ENCODE measurements around the gene COQ4. TPM values are rescaled to one million over a fixed set of nuclear protein-coding genes. Genes with fewer than 3 reads are reported as not detected.
"Not testable (repeated sequence)": the region's sequence is repeated elsewhere in the genome, so short reads cannot be mapped to it uniquely, and the experiment has no call there.

COQ4 gene
- total RNA-seq, 1 experiment from 2014 or later = 28.3 TPM

GRCh38 chr9:128325629-128326028 is 3.0 kb downstream of the COQ4 start:
- H3K27ac ChIP-seq (ENCODE audit: low read length) = no peak overlapping the region
- no peak for DNase-seq

GRCh38 chr9:128333451-128333869 is 10.8 kb downstream of the COQ4 start:
- Histone ChIP-seq H4K20me1 (ENCODE audit: insufficient read depth, low read depth, low read length) (no peaks in the 10 kb centered on the region), H3K27me3 (ENCODE audit: low read length) (no peaks in the 10 kb centered on the region), H3K4me2 (ENCODE audit: low read depth, low read length, poor library complexity, severe bottlenecking) (peak overlapping the region; percentile 43), H3K4me3 (ENCODE audit: low read length) (no peak overlapping the region), H3K79me2 (ENCODE audit: low read length) (no peaks in the 10 kb centered on the region), H3K9me2 (replicated peaks; ENCODE audit: insufficient read depth, low read length) (no peaks in the 10 kb centered on the region), H3K9me3 (ENCODE audit: low read length) (no peaks in the 10 kb centered on the region), H3K9ac (ENCODE audit: low read length) (no peak overlapping the region), H3K4me1 (ENCODE audit: low read length) (peaks cover 20% of the 10 kb centered on the region), H3K36me3 (ENCODE audit: insufficient read depth, low read length) (no peaks in the 10 kb centered on the region), H3K27ac (ENCODE audit: low read length) (no peak overlapping the region; the same call in 1 of the 2 replicates), H2AFZ (ENCODE audit: low read length) (no peak overlapping the region)
- peak; percentile 58 for DNase-seq

More at GRCh38 chr9:128325629-128326028, 3.0 kb downstream of the COQ4 start:
- H3K9me2 ChIP-seq (replicated peaks; ENCODE audit: insufficient read depth, low read length) = no peaks in the 10 kb centered on the region
- no peaks in the 10 kb centered on the region for H4K20me1 ChIP-seq (ENCODE audit: insufficient read depth, low read depth, low read length)
- H3K79me2 ChIP-seq (ENCODE audit: low read length) = peaks cover 43% of the 10 kb centered on the region
- H3K4me2 ChIP-seq (ENCODE audit: low read depth, low read length, poor library complexity, severe bottlenecking) = no peak overlapping the region
- H3K9me3 ChIP-seq (ENCODE audit: low read length) = no peaks in the 10 kb centered on the region
- no peak overlapping the region for H3K4me3 ChIP-seq (ENCODE audit: low read length)
- no peak overlapping the region for H2AFZ ChIP-seq (ENCODE audit: low read length)
- H3K9ac ChIP-seq (ENCODE audit: low read length) = no peak overlapping the region
- H3K36me3 ChIP-seq (ENCODE audit: insufficient read depth, low read length) = peaks cover 2% of the 10 kb centered on the region; the same call in 1 of the 2 replicates
- H3K4me1 ChIP-seq (ENCODE audit: low read length) = peaks cover 21% of the 10 kb centered on the region
- H3K27me3 ChIP-seq (ENCODE audit: low read length) = no peaks in the 10 kb centered on the region

GRCh38 chr9:128335161-128335560 is 12.5 kb downstream of the COQ4 start:
- peaks cover 26% of the 10 kb centered on the region for H3K4me1 ChIP-seq (ENCODE audit: low read length)
- DNase-seq = no peak
- H4K20me1 ChIP-seq (ENCODE audit: insufficient read depth, low read depth, low read length) = no peaks in the 10 kb centered on the region
- H3K27me3 ChIP-seq (ENCODE audit: low read length) = no peaks in the 10 kb centered on the region
- no peaks in the 10 kb centered on the region for H3K9me2 ChIP-seq (replicated peaks; ENCODE audit: insufficient read depth, low read length)
- no peak overlapping the region for H3K4me2 ChIP-seq (ENCODE audit: low read depth, low read length, poor library complexity, severe bottlenecking)
- no peak overlapping the region for H3K27ac ChIP-seq (ENCODE audit: low read length)
- no peak overlapping the region for H2AFZ ChIP-seq (ENCODE audit: low read length)
- no peaks in the 10 kb centered on the region for H3K9me3 ChIP-seq (ENCODE audit: low read length)
- no peak overlapping the region for H3K9ac ChIP-seq (ENCODE audit: low read length)
- no peaks in the 10 kb centered on the region for H3K79me2 ChIP-seq (ENCODE audit: low read length)
- H3K4me3 ChIP-seq (ENCODE audit: low read length) = no peak overlapping the region
- no peaks in the 10 kb centered on the region for H3K36me3 ChIP-seq (ENCODE audit: insufficient read depth, low read length)

- Histone ChIP-seq H3K9ac (ENCODE audit: low read length) (no peak overlapping the region), H3K9me3 (ENCODE audit: low read length) (no peaks in the 10 kb centered on the region), H3K27ac (ENCODE audit: low read length) (no peak overlapping the region), H3K27me3 (ENCODE audit: low read length) (no peaks in the 10 kb centered on the region), H4K20me1 (ENCODE audit: insufficient read depth, low read depth, low read length) (no peaks in the 10 kb centered on the region), H3K36me3 (ENCODE audit: insufficient read depth, low read length) (no peaks in the 10 kb centered on the region), H3K4me1 (ENCODE audit: low read length) (peaks cover 28% of the 10 kb centered on the region), H2AFZ (ENCODE audit: low read length) (no peak overlapping the region), H3K79me2 (ENCODE audit: low read length) (peaks cover 2% of the 10 kb centered on the region; the same call in 1 of the 2 replicates), H3K4me2 (ENCODE audit: low read depth, low read length, poor library complexity, severe bottlenecking) (no peak overlapping the region), H3K9me2 (replicated peaks; ENCODE audit: insufficient read depth, low read length) (no peaks in the 10 kb centered on the region), H3K4me3 (ENCODE audit: low read length) (no peak overlapping the region)
- DNase-seq = no peak
Measured at GRCh38 chr9:128335914-128336313, 13.3 kb downstream of the COQ4 start.

- Histone ChIP-seq H3K9ac (ENCODE audit: low read length) (no peak overlapping the region), H3K4me3 (ENCODE audit: low read length) (no peak overlapping the region), H2AFZ (ENCODE audit: low read length) (no peak overlapping the region), H3K4me2 (ENCODE audit: low read depth, low read length, poor library complexity, severe bottlenecking) (no peak overlapping the region), H3K79me2 (ENCODE audit: low read length) (peaks cover 6% of the 10 kb centered on the region), H3K9me2 (replicated peaks; ENCODE audit: insufficient read depth, low read length) (no peaks in the 10 kb centered on the region), H3K9me3 (ENCODE audit: low read length) (no peaks in the 10 kb centered on the region), H4K20me1 (ENCODE audit: insufficient read depth, low read depth, low read length) (no peaks in the 10 kb centered on the region), H3K36me3 (ENCODE audit: insufficient read depth, low read length) (peaks cover 3% of the 10 kb centered on the region; the same call in 1 of the 2 replicates), H3K4me1 (ENCODE audit: low read length) (peaks cover 24% of the 10 kb centered on the region), H3K27ac (ENCODE audit: low read length) (no peak overlapping the region), H3K27me3 (ENCODE audit: low read length) (no peaks in the 10 kb centered on the region)
- no peak for DNase-seq
Measured at GRCh38 chr9:128337936-128338335, 15.3 kb downstream of the COQ4 start.

GRCh38 chr9:128338852-128339614 is 16.4 kb downstream of the COQ4 start:
- not testable (repeated sequence) for H3K4me2 ChIP-seq (ENCODE audit: low read depth, low read length, poor library complexity, severe bottlenecking); H3K9ac ChIP-seq (ENCODE audit: low read length); H3K9me3 ChIP-seq (ENCODE audit: low read length); H3K27ac ChIP-seq (ENCODE audit: low read length); DNase-seq; H4K20me1 ChIP-seq (ENCODE audit: insufficient read depth, low read depth, low read length); H2AFZ ChIP-seq (ENCODE audit: low read length); H3K27me3 ChIP-seq (ENCODE audit: low read length); H3K36me3 ChIP-seq (ENCODE audit: insufficient read depth, low read length); H3K79me2 ChIP-seq (ENCODE audit: low read length); H3K9me2 ChIP-seq (replicated peaks; ENCODE audit: insufficient read depth, low read length); H3K4me3 ChIP-seq (ENCODE audit: low read length)
- H3K4me1 ChIP-seq (ENCODE audit: low read length) = peaks cover 15% of the 10 kb centered on the region

- H2AFZ ChIP-seq (ENCODE audit: low read length) = peak within 1 kb of the TSS; percentile 95
- peak; percentile 93 for DNase-seq
- H3K4me2 ChIP-seq (ENCODE audit: low read depth, low read length, poor library complexity, severe bottlenecking) = peak within 1 kb of the TSS; percentile 96
- H3K27me3 ChIP-seq (ENCODE audit: low read length) = no peaks in the 10 kb centered on the region
- H3K9ac ChIP-seq (ENCODE audit: low read length) = peak within 1 kb of the TSS; percentile 88
- no peaks in the 10 kb centered on the region for H4K20me1 ChIP-seq (ENCODE audit: insufficient read depth, low read depth, low read length)
- H3K4me1 ChIP-seq (ENCODE audit: low read length) = peaks cover 15% of the 10 kb centered on the region
- peak within 1 kb of the TSS; percentile 26; the same call in 1 of the 2 replicates for H3K27ac ChIP-seq (ENCODE audit: low read length)
- no peaks in the 10 kb centered on the region for H3K9me2 ChIP-seq (replicated peaks; ENCODE audit: insufficient read depth, low read length)
- peaks cover 3% of the 10 kb centered on the region; the same call in 1 of the 2 replicates for H3K36me3 ChIP-seq (ENCODE audit: insufficient read depth, low read length)
- H3K4me3 ChIP-seq (ENCODE audit: low read length) = peak within 1 kb of the TSS; percentile 98
- peaks cover 6% of the 10 kb centered on the region for H3K79me2 ChIP-seq (ENCODE audit: low read length)
- H3K9me3 ChIP-seq (ENCODE audit: low read length) = no peaks in the 10 kb centered on the region
Measured at GRCh38 chr9:128339761-128340690, 17.4 kb downstream of the COQ4 start, which contains the start of gene SLC27A4. SLC27A4 (plus strand) TSS chr9:128340527; CDS start chr9:128343133, 2,606 bp downstream.

All from Karpas-422 (cell line).